ENCODE results near the gene CHAD.

CHAD gene

DNA sequence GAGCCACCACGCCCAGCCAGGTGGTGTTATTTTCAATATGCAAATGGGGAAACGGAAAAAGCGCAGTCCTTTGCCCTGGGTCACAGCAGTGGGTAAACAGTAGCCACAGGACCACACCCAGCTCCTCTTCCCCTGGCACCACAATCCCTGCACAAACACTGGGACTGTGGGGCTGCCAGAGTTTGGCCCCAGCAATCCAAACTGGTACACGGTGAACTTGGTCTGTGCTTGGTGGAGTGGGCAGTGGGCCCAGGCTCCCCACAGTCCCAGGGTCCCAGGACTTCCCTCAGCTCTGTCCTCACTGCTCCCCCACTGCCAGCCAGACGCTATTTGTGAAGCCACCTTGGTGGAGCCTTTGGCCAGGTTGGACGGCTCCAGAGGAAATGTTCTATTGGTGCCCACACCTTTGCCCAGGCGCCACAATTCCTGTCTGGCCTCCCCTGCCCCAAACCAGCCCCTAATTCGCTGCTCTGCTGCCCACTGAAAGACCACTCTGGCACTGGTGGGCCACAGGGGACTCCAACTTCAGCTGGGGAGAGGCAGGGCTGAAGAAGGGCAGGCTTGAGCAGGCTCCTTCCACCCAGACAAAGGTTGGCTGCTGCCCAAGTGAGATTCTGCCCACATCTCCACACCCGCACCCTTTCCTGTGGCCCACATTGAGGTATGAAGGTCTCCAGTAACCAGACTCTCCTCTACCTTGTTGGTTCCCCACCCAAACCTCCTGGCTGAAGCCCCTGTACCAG lies 2.1 kb downstream of the CHAD start:
- Histone ChIP-seq H3K9me3 (ENCODE audit: low read length) (peaks cover 7% of the 10 kb centered on the region), H3K4me3 (ENCODE audit: low read length) (no peak overlapping the region), H3K27me3 (ENCODE audit: insufficient read depth, low read length) (peaks cover 41% of the 10 kb centered on the region), H3K36me3 (ENCODE audit: insufficient read depth, low read length) (no peaks in the 10 kb centered on the region), H2AFZ (ENCODE audit: low read depth, low read length) (no peak overlapping the region), H3K4me1 (ENCODE audit: insufficient read depth, low read length) (no peaks in the 10 kb centered on the region)

DNA sequence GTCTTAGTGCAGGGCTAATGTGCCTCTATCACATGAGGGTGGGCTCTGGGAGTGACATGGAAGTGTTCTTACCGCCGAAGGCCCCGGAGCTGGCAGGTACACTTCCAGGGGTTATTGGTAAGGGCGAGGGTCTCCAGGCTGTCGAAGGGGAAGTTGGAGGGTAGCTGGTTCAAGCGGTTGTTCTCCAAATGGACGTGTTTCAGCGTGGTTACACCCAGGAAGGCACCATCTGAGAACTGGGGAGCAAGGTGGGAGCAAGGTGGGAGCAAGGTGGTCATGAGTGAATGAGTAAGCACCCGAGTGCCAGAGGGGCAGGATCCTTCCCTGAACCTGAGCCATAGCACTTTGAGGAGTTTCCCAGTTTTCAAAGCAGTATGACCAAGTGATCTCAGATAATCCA lies 3.0 kb downstream of the CHAD start:
- Histone ChIP-seq H3K27me3 (ENCODE audit: insufficient read depth, low read length) (peaks cover 32% of the 10 kb centered on the region), H3K4me1 (ENCODE audit: insufficient read depth, low read length) (no peaks in the 10 kb centered on the region), H2AFZ (ENCODE audit: low read depth, low read length) (no peak overlapping the region), H3K9me3 (ENCODE audit: low read length) (peaks cover 7% of the 10 kb centered on the region), H3K4me3 (ENCODE audit: low read length) (no peak overlapping the region), H3K36me3 (ENCODE audit: insufficient read depth, low read length) (no peaks in the 10 kb centered on the region)

DNA sequence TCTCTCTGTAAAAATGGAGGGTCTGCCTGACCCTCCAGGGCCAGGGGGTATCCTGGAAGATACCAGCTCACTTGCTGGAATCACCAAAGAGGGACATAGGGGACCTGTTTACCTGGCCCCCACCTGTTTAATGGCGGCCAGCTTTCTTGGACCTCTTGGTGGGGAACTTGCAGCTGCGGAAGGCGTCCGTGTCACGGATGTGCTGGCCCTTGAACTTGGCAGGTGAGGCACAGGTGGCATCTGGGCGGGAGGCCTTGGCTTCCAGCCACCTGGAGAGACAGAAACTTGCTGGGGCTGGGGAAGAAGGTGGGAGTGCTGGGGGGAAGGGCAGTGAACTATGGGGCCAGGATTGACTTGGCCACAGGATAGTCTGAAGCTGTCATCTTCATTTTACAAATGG lies 3.5 kb downstream of the CHAD start:
- Histone ChIP-seq H3K9me3 (ENCODE audit: low read length) (peaks cover 7% of the 10 kb centered on the region), H3K4me1 (ENCODE audit: insufficient read depth, low read length) (no peaks in the 10 kb centered on the region), H2AFZ (ENCODE audit: low read depth, low read length) (no peak overlapping the region), H3K4me3 (ENCODE audit: low read length) (no peak overlapping the region), H3K27me3 (ENCODE audit: insufficient read depth, low read length) (peaks cover 29% of the 10 kb centered on the region), H3K36me3 (ENCODE audit: insufficient read depth, low read length) (no peaks in the 10 kb centered on the region)

DNA sequence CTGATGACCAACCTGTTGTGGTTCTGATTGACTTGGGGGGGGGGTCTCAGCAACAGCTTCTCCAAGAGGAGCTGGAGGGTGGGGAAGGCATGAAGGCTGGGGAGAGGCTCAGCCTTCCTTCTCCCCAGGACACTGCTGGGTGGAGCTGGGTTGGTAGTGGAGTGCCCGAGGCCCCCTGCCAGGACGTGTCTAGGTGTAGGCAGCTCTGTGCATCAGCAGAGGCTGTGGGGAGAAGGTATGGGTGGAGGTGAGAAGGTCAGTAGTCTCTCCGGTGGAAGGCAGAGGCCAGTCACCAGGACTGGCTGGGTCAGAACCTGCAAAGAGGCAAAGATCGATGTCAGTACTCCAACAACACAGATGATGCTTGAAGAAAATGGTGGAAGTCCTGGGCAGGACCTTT lies 3.9 kb downstream of the CHAD start:
- Histone ChIP-seq H3K4me1 (ENCODE audit: insufficient read depth, low read length) (no peaks in the 10 kb centered on the region), H2AFZ (ENCODE audit: low read depth, low read length) (no peak overlapping the region), H3K9me3 (ENCODE audit: low read length) (peaks cover 7% of the 10 kb centered on the region), H3K27me3 (ENCODE audit: insufficient read depth, low read length) (peaks cover 26% of the 10 kb centered on the region), H3K36me3 (ENCODE audit: insufficient read depth, low read length) (no peaks in the 10 kb centered on the region), H3K4me3 (ENCODE audit: low read length) (no peak overlapping the region)

DNA sequence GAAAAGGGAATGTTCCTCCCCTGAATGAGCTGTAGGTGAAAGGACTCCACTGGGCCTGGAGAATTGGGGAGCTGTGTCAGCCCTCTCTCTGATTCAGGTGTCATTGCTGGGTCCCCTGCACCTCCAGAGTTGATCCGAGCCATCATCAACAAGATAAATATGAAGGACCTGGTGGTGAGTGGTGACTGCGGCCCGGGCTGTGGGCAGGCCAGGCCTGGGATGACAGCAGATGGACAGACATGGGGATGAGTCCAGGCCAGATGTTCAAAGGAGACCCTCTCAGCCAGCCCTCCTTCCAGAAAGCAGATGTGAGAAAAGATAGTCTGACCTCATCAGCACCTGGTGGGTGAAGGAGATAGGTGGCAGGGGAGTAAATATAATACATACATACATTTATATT lies 4.6 kb downstream of the CHAD start:
- Histone ChIP-seq H3K36me3 (ENCODE audit: insufficient read depth, low read length) (no peaks in the 10 kb centered on the region), H2AFZ (ENCODE audit: low read depth, low read length) (no peak overlapping the region), H3K4me3 (ENCODE audit: low read length) (no peak overlapping the region), H3K27me3 (ENCODE audit: insufficient read depth, low read length) (peaks cover 21% of the 10 kb centered on the region), H3K9me3 (ENCODE audit: low read length) (peaks cover 7% of the 10 kb centered on the region), H3K4me1 (ENCODE audit: insufficient read depth, low read length) (no peaks in the 10 kb centered on the region)

DNA sequence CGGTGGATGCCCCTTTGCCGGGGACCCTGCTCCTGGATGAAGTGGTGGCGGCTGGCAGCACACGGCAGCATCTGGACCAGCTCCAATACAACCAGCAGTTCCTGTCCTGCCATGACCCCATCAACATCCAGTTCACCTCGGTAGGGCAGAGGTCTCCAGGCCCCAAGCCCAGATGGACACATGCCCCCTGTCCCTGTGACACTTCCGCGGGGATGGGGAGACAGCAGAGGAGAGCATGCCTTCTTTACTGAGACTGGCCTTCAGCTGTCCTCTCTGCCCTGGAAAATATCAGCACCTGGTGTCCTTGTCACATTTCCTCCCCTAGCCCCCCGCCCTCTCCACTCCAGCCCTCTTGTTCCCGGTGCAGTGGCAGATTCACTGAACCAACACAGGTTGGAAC lies 6.2 kb downstream of the CHAD start:
- Histone ChIP-seq H3K4me1 (ENCODE audit: insufficient read depth, low read length) (no peaks in the 10 kb centered on the region), H3K27me3 (ENCODE audit: insufficient read depth, low read length) (peaks cover 11% of the 10 kb centered on the region), H3K9me3 (ENCODE audit: low read length) (no peaks in the 10 kb centered on the region), H3K36me3 (ENCODE audit: insufficient read depth, low read length) (no peaks in the 10 kb centered on the region), H3K4me3 (ENCODE audit: low read length) (no peak overlapping the region), H2AFZ (ENCODE audit: low read depth, low read length) (no peak overlapping the region)

DNA sequence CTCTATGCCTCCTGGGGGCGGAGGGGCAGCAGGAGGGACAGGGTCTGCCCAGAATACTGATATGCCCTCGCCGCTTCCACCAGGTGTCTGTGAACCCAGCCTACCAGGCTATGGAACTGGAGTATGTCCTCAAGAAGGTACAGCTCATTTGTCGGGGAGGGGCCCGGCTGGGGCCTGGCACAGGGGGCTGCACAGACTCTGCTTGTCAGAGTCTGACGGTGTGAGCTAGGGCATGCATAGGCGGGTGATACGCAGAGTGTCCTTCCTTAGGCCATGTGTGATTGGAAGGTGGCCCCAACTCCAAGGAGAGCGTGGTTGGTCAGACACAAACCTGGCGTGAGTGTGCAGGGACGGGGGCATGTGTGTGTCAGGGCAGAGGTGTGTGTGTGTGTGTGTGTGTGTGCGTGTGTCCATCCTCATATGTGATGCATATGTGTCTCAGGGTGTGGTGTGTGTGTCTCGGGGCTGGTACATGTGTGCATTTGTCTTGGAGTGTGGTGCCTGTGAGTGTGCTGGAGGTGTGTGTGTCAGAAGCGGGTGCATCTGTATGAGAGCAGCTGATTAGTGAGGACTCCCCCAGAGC lies 7.0 kb downstream of the CHAD start:
- Histone ChIP-seq H3K4me1 (ENCODE audit: insufficient read depth, low read length) (no peaks in the 10 kb centered on the region), H2AFZ (ENCODE audit: low read depth, low read length) (no peak overlapping the region), H3K4me3 (ENCODE audit: low read length) (no peak overlapping the region), H3K36me3 (ENCODE audit: insufficient read depth, low read length) (no peaks in the 10 kb centered on the region), H3K9me3 (ENCODE audit: low read length) (no peaks in the 10 kb centered on the region), H3K27me3 (ENCODE audit: insufficient read depth, low read length) (peaks cover 5% of the 10 kb centered on the region)

DNA sequence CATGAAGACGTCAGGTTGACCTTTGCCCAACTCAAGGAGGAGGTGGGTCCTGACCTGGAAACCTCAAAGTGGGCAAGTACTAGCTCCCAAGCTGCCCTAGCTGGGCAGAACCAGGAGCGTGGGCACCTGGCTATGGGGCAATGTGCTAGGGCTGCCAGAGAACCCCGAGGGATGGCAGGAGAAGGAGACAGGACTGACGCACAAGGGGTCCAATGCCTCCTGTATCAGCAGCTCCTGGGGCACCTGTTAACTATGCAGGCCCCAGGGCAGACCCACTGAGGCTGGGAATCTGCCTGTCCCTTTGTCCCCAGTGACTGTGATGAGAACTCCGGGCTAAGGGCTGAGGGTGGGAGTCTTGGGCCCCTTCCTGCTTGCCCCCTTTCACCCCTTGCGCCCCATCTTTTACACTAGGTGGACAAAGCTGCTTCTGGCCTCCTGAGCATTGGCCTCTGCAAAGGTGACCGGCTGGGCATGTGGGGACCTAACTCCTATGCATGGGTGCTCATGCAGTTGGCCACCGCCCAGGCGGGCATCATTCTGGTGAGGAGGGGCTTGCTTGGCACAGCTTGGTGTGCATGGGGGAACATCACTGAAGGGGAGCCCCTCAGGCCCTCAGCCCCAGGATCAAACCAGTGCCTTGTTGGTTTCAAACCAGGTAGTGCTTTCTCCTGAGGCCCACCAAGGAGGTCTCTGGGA lies 7.7 kb downstream of the CHAD start:
- H2AFZ ChIP-seq (ENCODE audit: low read depth, low read length): no peak overlapping the region
- H3K4me1 ChIP-seq (ENCODE audit: insufficient read depth, low read length): no peaks in the 10 kb centered on the region
- no peaks in the 10 kb centered on the region for H3K9me3 ChIP-seq (ENCODE audit: low read length)
- H3K4me3 ChIP-seq (ENCODE audit: low read length): no peak overlapping the region
- peaks cover 2% of the 10 kb centered on the region for H3K27me3 ChIP-seq (ENCODE audit: insufficient read depth, low read length)
- no peaks in the 10 kb centered on the region for H3K36me3 ChIP-seq (ENCODE audit: insufficient read depth, low read length)

DNA sequence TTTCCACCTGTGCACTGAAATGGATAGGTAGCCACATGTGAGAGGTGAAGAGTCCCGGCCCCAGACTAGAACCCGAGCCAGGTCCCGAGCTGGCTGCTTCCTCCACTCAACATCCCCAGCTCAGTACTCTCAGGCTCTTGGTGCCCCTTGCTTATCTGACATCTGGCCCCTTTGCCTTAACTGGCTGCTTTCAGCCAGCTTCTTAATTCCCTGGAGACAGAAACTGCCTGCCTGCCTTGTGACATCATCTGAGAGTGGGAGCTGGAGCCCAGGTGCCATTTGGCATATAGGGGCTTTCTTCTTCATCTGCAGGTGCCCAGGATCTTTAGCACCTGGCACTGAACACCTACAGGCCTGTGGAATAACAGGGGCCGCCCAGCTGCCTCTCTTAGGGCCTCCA lies 8.9 kb downstream of the CHAD start:
- H3K4me3 ChIP-seq (ENCODE audit: low read length): no peak overlapping the region
- H3K27me3 ChIP-seq (ENCODE audit: insufficient read depth, low read length): peaks cover 2% of the 10 kb centered on the region
- H3K4me1 ChIP-seq (ENCODE audit: insufficient read depth, low read length): no peaks in the 10 kb centered on the region
- H3K36me3 ChIP-seq (ENCODE audit: insufficient read depth, low read length): no peaks in the 10 kb centered on the region
- H2AFZ ChIP-seq (ENCODE audit: low read depth, low read length): no peak overlapping the region
- no peaks in the 10 kb centered on the region for H3K9me3 ChIP-seq (ENCODE audit: low read length)

DNA sequence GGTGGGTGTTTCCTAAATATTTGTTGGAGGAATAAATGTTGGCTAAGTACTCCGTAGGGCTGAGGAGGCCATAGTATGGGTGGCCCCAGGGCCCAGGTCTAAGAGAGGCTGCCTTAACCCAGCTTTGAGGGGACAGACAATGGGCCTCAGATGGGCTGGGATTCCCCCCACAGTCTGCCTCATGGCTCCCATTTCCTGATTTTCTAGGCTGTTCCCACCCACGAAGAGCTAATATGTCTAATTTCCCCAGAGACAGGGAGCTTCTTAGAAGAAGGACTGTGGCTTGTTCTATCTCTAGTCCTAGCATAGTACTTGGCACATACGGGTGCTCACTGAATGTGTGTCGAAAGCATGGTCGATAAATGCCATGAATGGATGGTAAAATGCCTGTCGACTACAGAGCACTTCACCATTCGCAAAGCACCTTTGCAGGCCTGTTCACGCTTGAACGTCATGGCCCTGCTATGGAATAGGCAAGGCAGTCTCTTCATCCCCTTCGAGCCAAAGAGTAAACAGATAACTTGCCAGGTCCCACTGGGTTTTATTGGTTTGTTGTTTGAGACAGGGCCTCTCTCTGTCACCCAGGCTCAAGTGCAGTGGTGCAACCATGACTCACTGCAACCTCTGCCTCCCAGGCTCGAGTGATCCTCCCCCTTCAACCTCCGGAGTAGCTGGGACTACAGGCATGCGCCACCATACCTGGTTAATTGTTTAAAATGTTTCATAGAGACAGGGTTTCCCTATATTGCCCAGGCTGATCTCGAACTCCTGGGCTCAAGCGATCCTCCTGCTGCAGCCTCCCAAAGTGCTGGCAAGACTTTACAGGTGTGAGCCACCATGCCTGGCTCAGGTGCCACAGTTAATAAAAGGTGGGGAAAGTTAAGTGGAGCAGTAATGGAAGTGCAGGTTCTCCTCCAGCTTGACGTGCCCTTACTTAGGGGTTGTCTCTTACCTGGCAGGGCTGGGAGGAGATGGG lies 9.7 kb downstream of the CHAD start:
- no peaks in the 10 kb centered on the region for H3K36me3 ChIP-seq (ENCODE audit: insufficient read depth, low read length)
- no peaks in the 10 kb centered on the region for H3K9me3 ChIP-seq (ENCODE audit: low read length)
- H3K27me3 ChIP-seq (ENCODE audit: insufficient read depth, low read length): peaks cover 2% of the 10 kb centered on the region

DNA sequence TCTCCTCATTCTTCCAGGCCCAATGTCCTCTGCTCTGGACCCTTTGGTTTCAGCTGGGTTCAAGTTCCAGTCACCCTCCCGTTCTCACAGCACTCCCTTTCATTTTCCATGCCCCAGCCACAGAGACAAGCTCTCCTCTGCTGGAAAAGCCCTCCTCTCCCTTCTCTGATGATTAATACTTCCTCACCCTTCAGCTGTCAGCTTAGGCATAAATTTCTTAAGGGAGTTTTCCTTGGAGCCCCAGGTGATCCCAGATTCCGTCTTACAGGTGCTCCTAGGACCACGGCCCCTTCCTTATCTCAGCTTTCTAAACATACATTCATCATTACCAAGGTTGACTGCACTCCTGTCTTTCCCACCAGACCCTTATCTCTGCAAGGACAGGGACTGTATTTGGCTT lies 10.4 kb downstream of the CHAD start:
- H3K27me3 ChIP-seq (ENCODE audit: insufficient read depth, low read length): peaks cover 2% of the 10 kb centered on the region
- no peaks in the 10 kb centered on the region for H3K4me1 ChIP-seq (ENCODE audit: insufficient read depth, low read length)
- H2AFZ ChIP-seq (ENCODE audit: low read depth, low read length): no peak overlapping the region
- H3K4me3 ChIP-seq (ENCODE audit: low read length): no peak overlapping the region
- H3K9me3 ChIP-seq (ENCODE audit: low read length): no peaks in the 10 kb centered on the region
- H3K36me3 ChIP-seq (ENCODE audit: insufficient read depth, low read length): no peaks in the 10 kb centered on the region

More for the DNA sequence above, 9.7 kb downstream of the CHAD start:
- H3K4me3 ChIP-seq (ENCODE audit: low read length): no peak overlapping the region
- H2AFZ ChIP-seq (ENCODE audit: low read depth, low read length): no peak overlapping the region
- H3K4me1 ChIP-seq (ENCODE audit: insufficient read depth, low read length): no peaks in the 10 kb centered on the region

DNA sequence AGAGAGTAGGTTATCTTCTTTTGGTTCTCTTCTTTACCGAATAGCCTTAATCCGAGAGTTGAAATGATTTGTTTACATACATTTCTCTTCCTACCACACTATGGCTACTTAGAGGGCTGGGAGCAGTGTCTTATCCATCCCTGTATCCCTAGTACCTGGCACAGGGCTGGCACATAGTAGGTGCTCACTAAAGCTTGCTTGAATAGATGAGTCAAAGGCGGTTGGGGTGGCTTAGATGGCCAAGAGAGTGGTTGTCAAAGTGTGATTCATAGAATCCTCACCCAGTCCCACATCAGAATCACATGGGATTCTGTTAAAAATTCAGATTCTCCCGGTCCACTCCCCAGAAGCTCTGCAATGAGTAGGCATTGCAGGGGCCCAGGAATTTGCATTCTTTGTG lies 11.1 kb downstream of the CHAD start:
- Histone ChIP-seq H3K36me3 (ENCODE audit: insufficient read depth, low read length) (no peaks in the 10 kb centered on the region), H3K4me1 (ENCODE audit: insufficient read depth, low read length) (no peaks in the 10 kb centered on the region), H3K27me3 (ENCODE audit: insufficient read depth, low read length) (peaks cover 2% of the 10 kb centered on the region), H2AFZ (ENCODE audit: low read depth, low read length) (no peak overlapping the region), H3K4me3 (ENCODE audit: low read length) (no peak overlapping the region), H3K9me3 (ENCODE audit: low read length) (no peaks in the 10 kb centered on the region)

DNA sequence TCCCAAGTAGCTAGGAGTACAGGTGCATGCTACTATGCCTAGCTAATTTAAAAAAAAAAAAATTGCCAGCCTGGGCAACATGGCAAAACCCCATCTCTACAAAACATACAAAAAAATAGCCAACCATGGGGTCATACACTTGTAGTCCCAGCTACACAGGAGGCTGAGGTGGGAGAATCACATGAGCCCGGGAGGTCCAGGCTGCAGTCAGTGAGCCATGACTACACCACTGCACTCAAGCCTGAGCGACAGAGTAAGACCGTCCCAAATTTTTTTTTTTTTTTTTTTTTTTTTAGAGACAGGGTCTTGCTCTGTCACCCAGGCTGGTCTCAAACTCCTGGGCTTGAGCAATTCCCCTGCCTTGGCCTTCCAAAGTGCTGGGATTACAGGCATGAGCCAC lies 14.8 kb downstream of the CHAD start:
- H3K4me1 ChIP-seq (ENCODE audit: insufficient read depth, low read length): no peaks in the 10 kb centered on the region
- no peaks in the 10 kb centered on the region for H3K27me3 ChIP-seq (ENCODE audit: insufficient read depth, low read length)
- H3K36me3 ChIP-seq (ENCODE audit: insufficient read depth, low read length): no peaks in the 10 kb centered on the region
- H3K9me3 ChIP-seq (ENCODE audit: low read length): no peaks in the 10 kb centered on the region
- no peak overlapping the region for H2AFZ ChIP-seq (ENCODE audit: low read depth, low read length)
- H3K4me3 ChIP-seq (ENCODE audit: low read length): no peak overlapping the region
